H1 (cell line): ENCODE measurements around the gene RAB2B. TPM values are rescaled to one million over a fixed set of nuclear protein-coding genes. Genes with fewer than 3 reads are reported as not detected.

Experiments used
- CTCF ChIA-PET: fragments of 300-600 bp; sonication (Branson Sonifier 250); formaldehyde crosslinking; loops from one replicate; lab custom pipeline; 2021; ENCODE audit not compliant: partially characterized antibody; lab: Charles Lee
- POLR2A ChIA-PET: fragments of 300-600 bp; sonication (Branson Sonifier 250); formaldehyde crosslinking; loops from one replicate; lab custom pipeline; 2021; ENCODE audit warnings: inconsistent platforms; ENCODE audit not compliant: partially characterized antibody; lab: Charles Lee
- DNase-seq, 2 experiments: peaks; one replicate each; pipeline versions ENCODE4 v3.0.0 to v3.0.0-alpha.2; 2010 to 2022; ENCODE audit warnings: low spot score in 2 of 2, low read depth in 1 of 2, mixed read lengths in 1 of 2
- FAIRE-seq: peaks from 2 replicates; lab custom pipeline; 2011; peaks lifted over from hg19 to GRCh38; lab: Jason Lieb, UNC
- H2AFZ ChIP-seq: 2 replicates; pipeline ENCODE4 v1.8.1; 2012; ENCODE audit warnings: low read length, inconsistent platforms
- H2AK5ac ChIP-seq: 2 replicates; pipeline ENCODE4 v1.6.1; 2013; ENCODE audit warnings: low read depth, low read length
- H2BK120ac ChIP-seq: replicated peaks from 2 replicates; pipeline ENCODE3; 2013; ENCODE audit warnings: low read depth, low read length, inconsistent platforms
- H2BK12ac ChIP-seq: 2 replicates; pipeline ENCODE4 v1.6.1; 2013; ENCODE audit warnings: low read depth, low read length
- H2BK15ac ChIP-seq: 2 replicates; pipeline ENCODE4 v1.6.1; 2013; ENCODE audit warnings: low read length
- H2BK20ac ChIP-seq: 2 replicates; pipeline ENCODE4 v1.6.1; 2013; ENCODE audit warnings: low read length
- H2BK5ac ChIP-seq: 2 replicates; pipeline ENCODE4 v1.6.1; 2013; ENCODE audit warnings: low read depth, low read length
- H3K14ac ChIP-seq: 2 replicates; pipeline ENCODE4 v1.6.1; 2013; ENCODE audit warnings: inconsistent platforms; ENCODE audit not compliant: insufficient read length
- H3K18ac ChIP-seq: 2 replicates; pipeline ENCODE4 v1.6.1; 2013; ENCODE audit warnings: low read length; ENCODE audit errors: extremely low read depth
- H3K23ac ChIP-seq: 2 replicates; pipeline ENCODE4 v1.6.1; 2013; ENCODE audit warnings: inconsistent platforms; ENCODE audit not compliant: insufficient read length
- H3K23me2 ChIP-seq: 2 replicates; pipeline ENCODE4 v1.6.1; 2013; ENCODE audit warnings: low read depth, low read length
- H3K27ac ChIP-seq: 2 replicates; pipeline ENCODE4 v1.6.1; 2011; ENCODE audit warnings: low read depth, low read length, inconsistent platforms
- H3K27me3 ChIP-seq, 4 experiments: replicated peaks in 1 of 4; 1 replicate in 1 of 4; 2 replicates in 3 of 4; pipeline versions ENCODE4 v1.6.1 to v1.8.1; 2011 to 2013; ENCODE audit warnings: low read length in 3 of 4, mild to moderate bottlenecking in 3 of 4, inconsistent platforms in 2 of 4, mixed read lengths in 2 of 4, moderate library complexity in 1 of 4; ENCODE audit not compliant: control insufficient read depth in 3 of 4, insufficient read depth in 3 of 4; ENCODE audit errors: extremely low read depth in 1 of 4
- H3K36me3 ChIP-seq, 4 experiments: 2 replicates each; pipeline versions ENCODE4 v1.6.1 to v1.8.1; 2011 to 2013; ENCODE audit warnings: mild to moderate bottlenecking in 4 of 4, low read length in 3 of 4, moderate library complexity in 2 of 4, control low read depth in 1 of 4, inconsistent platforms in 1 of 4; ENCODE audit not compliant: insufficient read depth in 4 of 4, control insufficient read depth in 2 of 4
- H3K4ac ChIP-seq: replicated peaks from 2 replicates; pipeline ENCODE3; 2013; ENCODE audit warnings: low read length, low read depth, mixed read lengths, inconsistent platforms; ENCODE audit not compliant: insufficient read length
- H3K4me1 ChIP-seq, 4 experiments: replicated peaks in 1 of 4; 1 replicate in 1 of 4; 2 replicates in 3 of 4; pipeline versions ENCODE4 v1.6.1 to v1.8.1; 2011 to 2013; ENCODE audit warnings: low read length in 3 of 4, inconsistent platforms in 2 of 4, mixed read lengths in 1 of 4; ENCODE audit not compliant: insufficient read depth in 4 of 4, control insufficient read depth in 3 of 4
- H3K4me2 ChIP-seq, 2 experiments: 2 replicates each; pipeline versions ENCODE4 v1.6.1 to v1.8.1; 2011 to 2013; ENCODE audit warnings: low read depth in 2 of 2, low read length in 2 of 2, control low read depth in 1 of 2, inconsistent platforms in 1 of 2, mild to moderate bottlenecking in 1 of 2; ENCODE audit not compliant: insufficient read depth in 1 of 2
- H3K4me3 ChIP-seq, 4 experiments: fragments of 200-600, 300-600 bp in 1 of 4; sonication (generic), shearing (Covaris generic), sonication (Bioruptor Twin) in 1 of 4; 2 replicates each; pipeline versions ENCODE4 v1.5.1 to v1.8.1; 2011 to 2016; ENCODE audit warnings: low read length in 4 of 4, low read depth in 3 of 4, control low read depth in 2 of 4, inconsistent platforms in 2 of 4, mild to moderate bottlenecking in 2 of 4, mixed read lengths in 1 of 4, moderate library complexity in 1 of 4; ENCODE audit not compliant: insufficient read depth in 2 of 4; ENCODE audit errors: extremely low read depth in 1 of 4
- H3K56ac ChIP-seq: replicated peaks from 2 replicates; pipeline ENCODE3; 2013; ENCODE audit warnings: low read depth, mild to moderate bottlenecking, mixed read lengths, low read length, inconsistent platforms; ENCODE audit not compliant: insufficient read length
- H3K79me1 ChIP-seq: 2 replicates; pipeline ENCODE4 v1.6.1; 2013; ENCODE audit warnings: low read depth, low read length, control low read depth
- H3K79me2 ChIP-seq, 2 experiments: 2 replicates each; pipeline versions ENCODE4 v1.6.1 to v1.8.1; 2012 to 2013; ENCODE audit warnings: low read length in 2 of 2, mild to moderate bottlenecking in 2 of 2, inconsistent platforms in 1 of 2; ENCODE audit not compliant: insufficient read depth in 2 of 2, control insufficient read depth in 1 of 2
- H3K9ac ChIP-seq, 4 experiments: replicated peaks in 1 of 4; 1 replicate in 1 of 4; 2 replicates in 3 of 4; pipeline versions ENCODE4 v1.6.1 to v1.8.1; 2011 to 2013; ENCODE audit warnings: low read depth in 3 of 4, low read length in 3 of 4, control low read depth in 2 of 4, mild to moderate bottlenecking in 2 of 4, moderate library complexity in 2 of 4, inconsistent platforms in 1 of 4; ENCODE audit errors: extremely low read depth in 1 of 4
- H3K9me3 ChIP-seq, 2 experiments: 2 replicates each; pipeline versions ENCODE4 v1.6.1 to v1.8.1; 2012 to 2013; ENCODE audit warnings: mild to moderate bottlenecking in 2 of 2, moderate library complexity in 2 of 2, control low read depth in 1 of 2, inconsistent platforms in 1 of 2, low read depth in 1 of 2, low read length in 1 of 2, mixed read lengths in 1 of 2; ENCODE audit not compliant: insufficient read depth in 2 of 2
- H4K20me1 ChIP-seq, 2 experiments: replicated peaks in 1 of 2; 2 replicates each; pipeline versions ENCODE3 to v1.8.1; 2011 to 2013; ENCODE audit warnings: inconsistent platforms in 2 of 2, low read length in 2 of 2, mild to moderate bottlenecking in 1 of 2; ENCODE audit not compliant: insufficient read depth in 2 of 2, control insufficient read depth in 1 of 2
- H4K5ac ChIP-seq: 2 replicates; pipeline ENCODE4 v1.6.1; 2013; ENCODE audit warnings: low read length, low read depth, mixed read lengths, inconsistent platforms; ENCODE audit not compliant: insufficient read length
- H4K8ac ChIP-seq: 2 replicates; pipeline ENCODE4 v1.8.0; 2013; ENCODE audit warnings: mild to moderate bottlenecking, moderate library complexity, low read length, inconsistent platforms; ENCODE audit not compliant: insufficient read depth; ENCODE audit errors: extremely low read depth
- H4K91ac ChIP-seq: replicated peaks from 2 replicates; pipeline ENCODE3; 2013; ENCODE audit warnings: low read length, mixed read lengths, inconsistent platforms; ENCODE audit not compliant: insufficient read length
- CTBP2 ChIP-seq: IDR thresholded peaks from 2 replicates; pipeline ENCODE4 v1.7.0; 2011; ENCODE audit warnings: borderline replicate concordance, mild to moderate bottlenecking, moderate library complexity, mixed read lengths, low read length; ENCODE audit not compliant: insufficient read depth, insufficient read length
- SIN3A ChIP-seq, 2 experiments: IDR thresholded peaks in 1 of 2; conservative IDR thresholded peaks in 1 of 2; 2 replicates each; pipeline ENCODE4 v1.6.1; 2011 to 2012; ENCODE audit warnings: low read length in 2 of 2, improper control_type of control experiment in 1 of 2, low read depth in 1 of 2, mild to moderate bottlenecking in 1 of 2
- WGBS, 2 experiments: shearing (Covaris generic) in 1 of 2; methylation state at CpG; one replicate each; pipeline versions ENCODE4 v1.1.6 to v1.1.7; 2013 to 2015; ENCODE audit warnings: low lambda C conversion rate in 2 of 2, mixed read lengths in 2 of 2, inconsistent platforms in 1 of 2, low coverage in 1 of 2, missing lambda C conversion rate in 1 of 2; ENCODE audit not compliant: insufficient replicate concordance in 2 of 2, insufficient coverage in 1 of 2, insufficient read length in 1 of 2; ENCODE audit errors: extremely low coverage in 1 of 2, missing lambda C conversion rate in 1 of 2; 5-methylcytosine and 5-hydroxymethylcytosine counted together
- polyA plus RNA-seq, 7 experiments: library from polyadenylated mRNA; depleted of rRNA in 3 of 7; stranded (reverse) in 5 of 7; unstranded in 2 of 7; fragments of >200 nt in 5 of 7; fragments of 200-250 nt in 2 of 7; gene quantifications; 1 replicate in 5 of 7; 2 replicates in 1 of 7; 4 replicates in 1 of 7; pipeline versions ENCODE4 v1.2.1 to v1.2.3, GENCODE V29; 2011 to 2013; ENCODE audit warnings: missing spikeins in 2 of 7, mixed read lengths in 2 of 7
- total RNA-seq: library from RNA; stranded (reverse); fragmentation: NEBNext Ultra II Directional; extraction: Animal tissue kit (Norgen Biotek cat#: 25700); gene quantifications from 2 replicates; pipeline ENCODE4 v1.2.1, GENCODE V29; 2021

RAB2B gene
- total and polyA plus RNA-seq, 2 of the 8 experiments (the other 6 are each of a cell fraction or from before 2014, with no cell fraction given) = 23.4 to 26.1 TPM

GRCh38 chr14:21455592-21455911 lies 21.2 kb downstream of the RAB2B start:
- Histone ChIP-seq H4K5ac (peak overlapping the region; percentile 1), H3K4ac (no peak overlapping the region), H3K4me2 (peak overlapping the region; percentile 79 to 98), H3K36me3 (peaks cover 0 to 14% (median 3%) of the 10 kb centered on the region in 4 experiments; a peak in 3 of 8 replicates), H4K91ac (no peak overlapping the region), H3K18ac (peak overlapping the region; percentile 85; the same call in 1 of the 2 replicates), H4K20me1 (peaks cover 2 to 8% of the 10 kb centered on the region in 2 experiments), H2BK20ac (no peak overlapping the region), H4K8ac (peak overlapping the region; percentile 90; the same call in 1 of the 2 replicates), H2AFZ (no peak overlapping the region), H3K9me3 (no peaks in the 10 kb centered on the region), H3K27ac (peak overlapping the region; percentile 86), H3K9ac (peak overlapping the region; percentile 90 to 97 (median 95)), H3K79me1 (no peaks in the 10 kb centered on the region; the same call in 1 of the 2 replicates), H2BK12ac (no peak overlapping the region; the same call in 1 of the 2 replicates), H3K79me2 (peaks cover 24 to 53% of the 10 kb centered on the region in 2 experiments), H3K27me3 (no peaks in the 10 kb centered on the region), H3K4me1 (peaks cover 0 to 4% (median 1%) of the 10 kb centered on the region in 4 experiments; a peak in 3 of 7 replicates), H2BK120ac (no peak overlapping the region), H3K14ac (no peak overlapping the region), H3K4me3 (peak overlapping the region; percentile 87 to 98 (median 94)), H2BK15ac (no peak overlapping the region), H3K56ac (peak overlapping the region; percentile 27), H3K23me2 (peaks cover 7% of the 10 kb centered on the region), H2BK5ac (peak overlapping the region; percentile 75), H3K23ac (no peak overlapping the region), H2AK5ac (peak overlapping the region; percentile 60; the same call in 1 of the 2 replicates)
- ChIA-PET POLR2A (interaction anchor here (0.6 to 4.0 kb wide), 19 partner anchors 10 to 445 kb away, joined by 3 to 62 read pairs (median 3); partner anchors contain the start of gene TOX4), CTCF (interaction anchor here (0.6 to 3.7 kb wide), 11 partner anchors 9 to 101 kb away, joined by 3 to 16 read pairs (median 5); partner anchors contain the start of gene TOX4)
- TF ChIP-seq SIN3A (conservative IDR thresholded peaks at IDR 0.05 in 1 of 2, IDR thresholded peaks at IDR 0.05 in 1 of 2; ENCODE audit: low read depth in 1 of 2, low read length in 2 of 2) (peak in 1 of 2 experiments; percentile 56; a peak in 1 of 4 replicates), CTBP2 (no peak)
- FAIRE-seq (no peak), DNase-seq (no peak)
- 0% methylated on average over 14 of the region's 17 CpGs; no CpG with 5 or more reads in 1 of the 2 experiments for WGBS, 2 experiments
